Activated CD4-positive, alpha-beta memory T cell treated with anti-CD3 and anti-CD28 coated beads for 36 hours (primary cell): ENCODE data around the gene GPC5. TPM values are rescaled to one million over a fixed set of nuclear protein-coding genes. Genes with fewer than 3 reads are reported as not detected.
"Not testable (repeated sequence)": the region's sequence is repeated elsewhere in the genome, so short reads cannot be mapped to it uniquely, and the experiment has no call there.

ENCODE experiments used
- CTCF ChIA-PET: fragments of 350-600 bp; sonication (Branson Sonifier 250); formaldehyde crosslinking; loops from one replicate; lab custom pipeline; 2021; ENCODE audit warnings: antibody characterized with exemption, inconsistent platforms; lab: Charles Lee
- POLR2A ChIA-PET: fragments of 350-600 bp; sonication (Branson Sonifier 250); formaldehyde crosslinking; loops from one replicate; lab custom pipeline; 2021; ENCODE audit warnings: antibody characterized with exemption; lab: Charles Lee
- DNase-seq: peaks from one replicate; pipeline ENCODE4 v3.0.0-alpha.2; 2020
- H3K27ac Mint-ChIP-seq: one replicate; pipeline ENCODE4 v1.8.0; 2021; ENCODE audit warnings: mixed read lengths
- H3K27me3 Mint-ChIP-seq: one replicate; pipeline ENCODE4 v1.8.0; 2021; ENCODE audit warnings: mixed read lengths
- H3K36me3 Mint-ChIP-seq: one replicate; pipeline ENCODE4 v1.8.0; 2021; ENCODE audit warnings: mixed read lengths
- H3K4me1 Mint-ChIP-seq: one replicate; pipeline ENCODE4 v1.8.0; 2021; ENCODE audit warnings: low read depth, mixed read lengths
- H3K4me3 Mint-ChIP-seq: one replicate; pipeline ENCODE4 v1.8.0; 2021; ENCODE audit warnings: mild to moderate bottlenecking, mixed read lengths
- H3K9me3 Mint-ChIP-seq: one replicate; pipeline ENCODE4 v1.8.0; 2021; ENCODE audit warnings: mixed read lengths
- intact Hi-C: fragments of 100-400 bp; cut with micrococcal nuclease; formaldehyde crosslinking; loops from one replicate; pipeline ENCODE4 v1.15.1; 2023
- total RNA-seq, 2 experiments: library from RNA; stranded (reverse); gene quantifications; one replicate each; pipeline ENCODE4 v1.2.3, GENCODE V29; 2021

The GPC5 gene
- total RNA-seq, 2 experiments from 2014 or later: 0.17 to 0.29 TPM

DNA sequence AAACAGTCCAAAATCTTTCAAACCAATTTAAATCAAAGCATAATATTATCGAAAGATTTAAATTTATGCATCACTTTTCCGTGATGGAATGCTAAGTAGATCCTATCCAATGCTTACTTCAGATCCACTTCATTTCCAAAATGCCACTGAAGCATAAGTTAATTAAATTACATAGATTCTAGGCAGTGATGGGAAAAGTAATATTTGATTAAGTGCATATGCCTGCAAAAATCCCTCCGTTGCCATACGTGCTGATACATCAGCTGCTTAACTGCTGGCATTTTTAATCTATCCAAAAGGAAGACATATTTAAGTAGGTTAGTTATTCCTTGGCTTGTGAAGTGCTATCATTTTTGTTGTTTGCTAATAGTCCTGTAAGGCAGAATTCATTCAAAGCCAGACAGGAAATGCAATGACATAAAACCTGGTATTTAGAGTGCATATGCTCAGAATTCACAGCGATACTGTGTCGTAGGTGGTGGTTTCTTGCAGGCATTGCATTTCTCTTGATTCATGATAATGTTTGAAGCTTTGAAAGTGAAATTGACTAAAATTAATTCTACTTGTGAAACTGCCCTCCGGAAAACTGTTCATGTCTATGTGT, 1089.9 kb downstream of the GPC5 start:
- CTCF ChIA-PET: no interaction called here
- no peaks in the 10 kb centered on the region for H3K36me3 Mint-ChIP-seq
- no peak overlapping the region for H3K27ac Mint-ChIP-seq
- no peak overlapping the region for H3K4me3 Mint-ChIP-seq
- H3K4me1 Mint-ChIP-seq: no peaks in the 10 kb centered on the region
- intact Hi-C loops: no loop called here
- H3K9me3 Mint-ChIP-seq: no peaks in the 10 kb centered on the region
- POLR2A ChIA-PET: no interaction called here
- no peak for DNase-seq
- no peaks in the 10 kb centered on the region for H3K27me3 Mint-ChIP-seq

GRCh38 chr13:92491839-92492238, 1093.4 kb downstream of the GPC5 start:
- intact Hi-C loops: no loop called here
- H3K27ac Mint-ChIP-seq: no peak overlapping the region
- H3K27me3 Mint-ChIP-seq: no peaks in the 10 kb centered on the region
- ChIA-PET CTCF (no interaction called here), POLR2A (no interaction called here)
- H3K36me3 Mint-ChIP-seq: no peaks in the 10 kb centered on the region
- no peak for DNase-seq
- H3K4me3 Mint-ChIP-seq: no peak overlapping the region
- peaks cover 4% of the 10 kb centered on the region for H3K9me3 Mint-ChIP-seq
- H3K4me1 Mint-ChIP-seq: no peaks in the 10 kb centered on the region

GRCh38 chr13:92494915-92495314, 1096.5 kb downstream of the GPC5 start:
- CTCF ChIA-PET: no interaction called here
- H3K27me3 Mint-ChIP-seq: no peaks in the 10 kb centered on the region
- intact Hi-C loops: no loop called here
- no peak overlapping the region for H3K4me3 Mint-ChIP-seq
- H3K4me1 Mint-ChIP-seq: no peaks in the 10 kb centered on the region
- DNase-seq: no peak
- no peaks in the 10 kb centered on the region for H3K36me3 Mint-ChIP-seq
- H3K9me3 Mint-ChIP-seq: peaks cover 4% of the 10 kb centered on the region
- H3K27ac Mint-ChIP-seq: no peak overlapping the region
- POLR2A ChIA-PET: no interaction called here

- ChIA-PET POLR2A (no interaction called here), CTCF (no interaction called here)
- intact Hi-C loops: no loop called here
- H3K4me1 Mint-ChIP-seq: no peaks in the 10 kb centered on the region
- no peak overlapping the region for H3K27ac Mint-ChIP-seq
- H3K9me3 Mint-ChIP-seq: peaks cover 3% of the 10 kb centered on the region
- H3K4me3 Mint-ChIP-seq: no peak overlapping the region
- no peak for DNase-seq
- no peaks in the 10 kb centered on the region for H3K36me3 Mint-ChIP-seq
- no peaks in the 10 kb centered on the region for H3K27me3 Mint-ChIP-seq
Measured at GRCh38 chr13:92500192-92500591, 1101.8 kb downstream of the GPC5 start.

GRCh38 chr13:92510416-92510815, 1112.0 kb downstream of the GPC5 start:
- POLR2A ChIA-PET: no interaction called here
- H3K27me3 Mint-ChIP-seq: no peaks in the 10 kb centered on the region
- no peaks in the 10 kb centered on the region for H3K36me3 Mint-ChIP-seq
- peaks cover 4% of the 10 kb centered on the region for H3K9me3 Mint-ChIP-seq
- no peaks in the 10 kb centered on the region for H3K4me1 Mint-ChIP-seq
- H3K27ac Mint-ChIP-seq: no peak overlapping the region
- CTCF ChIA-PET: no interaction called here
- DNase-seq: no peak
- intact Hi-C loops: no loop called here
- H3K4me3 Mint-ChIP-seq: no peak overlapping the region

GRCh38 chr13:92512852-92513251, 1114.4 kb downstream of the GPC5 start:
- POLR2A ChIA-PET: no interaction called here
- H3K9me3 Mint-ChIP-seq: peaks cover 9% of the 10 kb centered on the region
- no peaks in the 10 kb centered on the region for H3K36me3 Mint-ChIP-seq
- H3K27me3 Mint-ChIP-seq: no peaks in the 10 kb centered on the region
- H3K27ac Mint-ChIP-seq: no peak overlapping the region
- CTCF ChIA-PET: no interaction called here
- no peak overlapping the region for H3K4me3 Mint-ChIP-seq
- DNase-seq: no peak
- no peaks in the 10 kb centered on the region for H3K4me1 Mint-ChIP-seq
- intact Hi-C loops: no loop called here

GRCh38 chr13:92513672-92514071, 1115.3 kb downstream of the GPC5 start:
- no peak overlapping the region for H3K27ac Mint-ChIP-seq
- H3K4me3 Mint-ChIP-seq: no peak overlapping the region
- intact Hi-C loops: no loop called here
- H3K27me3 Mint-ChIP-seq: no peaks in the 10 kb centered on the region
- no peaks in the 10 kb centered on the region for H3K36me3 Mint-ChIP-seq
- no peaks in the 10 kb centered on the region for H3K4me1 Mint-ChIP-seq
- ChIA-PET POLR2A (no interaction called here), CTCF (interaction anchor here (0.6 kb wide), 1 partner anchor 874 kb away, joined by 3 read pairs; no protein-coding TSS in a partner anchor)
- H3K9me3 Mint-ChIP-seq: peaks cover 16% of the 10 kb centered on the region
- DNase-seq: no peak

DNA sequence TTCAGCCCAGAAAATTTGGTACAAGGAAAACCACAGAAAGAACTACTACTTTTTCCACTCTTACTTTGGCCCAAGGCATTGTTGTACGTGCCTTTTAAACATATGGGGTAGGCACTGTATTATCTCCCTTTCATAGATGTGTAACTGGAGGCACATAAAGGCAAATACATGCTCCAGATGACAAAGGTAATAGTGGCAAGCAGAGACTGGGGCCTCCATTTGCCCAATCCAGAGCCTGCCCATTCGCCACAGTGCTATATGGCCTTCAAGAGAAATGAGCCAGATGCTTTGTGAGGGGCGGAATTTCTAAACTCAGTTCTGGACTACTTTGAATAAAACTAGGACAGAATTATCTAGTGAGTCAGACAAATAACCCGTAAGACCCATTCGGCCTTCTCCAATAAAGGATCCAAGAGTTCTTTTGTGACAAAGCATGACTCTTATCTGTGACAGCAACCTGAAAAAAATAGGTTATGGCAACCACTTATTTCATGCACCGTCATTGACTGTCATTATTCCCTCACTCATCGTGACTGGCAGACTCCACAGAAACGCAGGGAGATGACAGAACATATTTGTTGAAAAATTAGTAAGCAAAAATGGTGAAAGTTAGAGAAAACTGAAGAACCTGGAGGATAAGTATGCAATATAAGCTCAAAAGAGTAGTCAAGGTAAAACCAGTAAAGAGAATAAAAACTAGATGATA, 1116.2 kb downstream of the GPC5 start:
- no peak overlapping the region for H3K4me3 Mint-ChIP-seq
- no peak for DNase-seq
- POLR2A ChIA-PET: no interaction called here
- no peaks in the 10 kb centered on the region for H3K4me1 Mint-ChIP-seq
- no peak overlapping the region for H3K27ac Mint-ChIP-seq
- intact Hi-C loops: no loop called here
- CTCF ChIA-PET: no interaction called here
- no peaks in the 10 kb centered on the region for H3K27me3 Mint-ChIP-seq
- H3K36me3 Mint-ChIP-seq: no peaks in the 10 kb centered on the region
- peaks cover 20% of the 10 kb centered on the region for H3K9me3 Mint-ChIP-seq

- H3K36me3 Mint-ChIP-seq, CTCF ChIA-PET, intact Hi-C loops, H3K4me1 Mint-ChIP-seq, POLR2A ChIA-PET, H3K4me3 Mint-ChIP-seq, H3K27ac Mint-ChIP-seq, H3K27me3 Mint-ChIP-seq, DNase-seq: not testable (repeated sequence)
- H3K9me3 Mint-ChIP-seq: peaks cover 28% of the 10 kb centered on the region
Measured at GRCh38 chr13:92516878-92517277, 1118.5 kb downstream of the GPC5 start.

GRCh38 chr13:92518622-92519021, 1120.2 kb downstream of the GPC5 start:
- DNase-seq, H3K4me1 Mint-ChIP-seq, H3K4me3 Mint-ChIP-seq, CTCF ChIA-PET, intact Hi-C loops, H3K27me3 Mint-ChIP-seq, POLR2A ChIA-PET, H3K27ac Mint-ChIP-seq, H3K36me3 Mint-ChIP-seq: not testable (repeated sequence)
- H3K9me3 Mint-ChIP-seq: peaks cover 27% of the 10 kb centered on the region

GRCh38 chr13:92530364-92530763, 1131.9 kb downstream of the GPC5 start:
- ChIA-PET POLR2A (no interaction called here), CTCF (no interaction called here)
- Mint-ChIP-seq H3K27ac (no peak overlapping the region), H3K4me1 (no peaks in the 10 kb centered on the region), H3K36me3 (no peaks in the 10 kb centered on the region), H3K9me3 (no peaks in the 10 kb centered on the region), H3K27me3 (no peaks in the 10 kb centered on the region), H3K4me3 (no peak overlapping the region)
- DNase-seq: no peak
- intact Hi-C loops: no loop called here

- no peaks in the 10 kb centered on the region for H3K27me3 Mint-ChIP-seq
- ChIA-PET POLR2A (no interaction called here), CTCF (no interaction called here)
- no peaks in the 10 kb centered on the region for H3K9me3 Mint-ChIP-seq
- no peaks in the 10 kb centered on the region for H3K4me1 Mint-ChIP-seq
- no peaks in the 10 kb centered on the region for H3K36me3 Mint-ChIP-seq
- H3K27ac Mint-ChIP-seq: no peak overlapping the region
- DNase-seq: no peak
- no peak overlapping the region for H3K4me3 Mint-ChIP-seq
- intact Hi-C loops: no loop called here
Measured at GRCh38 chr13:92535222-92536006, 1137.0 kb downstream of the GPC5 start.
